Common myeloid progenitor, CD34-positive (primary cell): ENCODE data around the gene KRT84.

Experiments
- CTCF ChIA-PET: fragments of 350-600 bp; sonication (Branson Sonifier 250); formaldehyde crosslinking; loops from one replicate; lab custom pipeline; 2021; ENCODE audit warnings: antibody characterized with exemption; lab: Charles Lee
- POLR2A ChIA-PET: fragments of 350-600 bp; sonication (Branson Sonifier 250); formaldehyde crosslinking; loops from one replicate; lab custom pipeline; 2021; ENCODE audit warnings: antibody characterized with exemption; lab: Charles Lee
- DNase-seq, 3 donors: peaks; one replicate each; pipeline versions ENCODE4 v3.0.0 to v3.0.0-alpha.2; 2013
- H3K27ac ChIP-seq, 2 experiments: 1 replicate in 1 of 2; 2 replicates in 1 of 2; pipeline ENCODE4 v1.7.0; 2013; ENCODE audit warnings: inconsistent platforms in 2 of 2, low read length in 2 of 2, mild to moderate bottlenecking in 2 of 2, low read depth in 1 of 2, moderate library complexity in 1 of 2; ENCODE audit not compliant: severe bottlenecking in 2 of 2, insufficient read depth in 1 of 2, poor library complexity in 1 of 2
- H3K27me3 ChIP-seq, 5 experiments: replicated peaks in 2 of 5; 1 replicate in 3 of 5; 2 replicates in 2 of 5; pipeline versions ENCODE4 v1.6.1 to v1.7.0; 2013; ENCODE audit warnings: low read length in 4 of 5, mild to moderate bottlenecking in 2 of 5, moderate library complexity in 2 of 5, inconsistent platforms in 1 of 5; ENCODE audit not compliant: insufficient read depth in 5 of 5, control insufficient read depth in 4 of 5
- H3K36me3 ChIP-seq, 4 experiments: 1 replicate in 2 of 4; 2 replicates in 2 of 4; pipeline versions ENCODE4 v1.6.1 to v1.7.0; 2013; ENCODE audit warnings: low read length in 3 of 4, control low read depth in 1 of 4, mild to moderate bottlenecking in 1 of 4; ENCODE audit not compliant: control insufficient read depth in 4 of 4, insufficient read depth in 4 of 4
- H3K4me1 ChIP-seq, 4 experiments: 1 replicate in 3 of 4; 2 replicates in 1 of 4; pipeline versions ENCODE4 v1.6.1 to v1.7.1; 2013; ENCODE audit warnings: low read length in 3 of 4, mild to moderate bottlenecking in 3 of 4, control low read depth in 1 of 4, inconsistent platforms in 1 of 4, moderate library complexity in 1 of 4; ENCODE audit not compliant: control insufficient read depth in 4 of 4, insufficient read depth in 4 of 4; ENCODE audit errors: control extremely low read depth in 1 of 4
- H3K4me3 ChIP-seq, 7 experiments: 1 replicate in 4 of 7; 2 replicates in 3 of 7; pipeline versions ENCODE4 v1.5.1 to v1.7.0; 2013; ENCODE audit warnings: mild to moderate bottlenecking in 7 of 7, low read length in 6 of 7, moderate library complexity in 6 of 7, inconsistent platforms in 2 of 7, low read depth in 2 of 7, control low read depth in 1 of 7; ENCODE audit not compliant: insufficient read depth in 4 of 7, control insufficient read depth in 1 of 7; ENCODE audit errors: extremely low read depth in 1 of 7
- H3K9me3 ChIP-seq, 5 experiments: 1 replicate in 4 of 5; 2 replicates in 1 of 5; pipeline versions ENCODE4 v1.6.1 to v1.7.1; 2013; ENCODE audit warnings: low read length in 4 of 5, mild to moderate bottlenecking in 2 of 5, inconsistent platforms in 1 of 5, low read depth in 1 of 5, moderate library complexity in 1 of 5; ENCODE audit not compliant: control insufficient read depth in 4 of 5, insufficient read depth in 2 of 5; ENCODE audit errors: control extremely low read depth in 1 of 5
- WGBS: methylation state at CpG from one replicate; pipeline ENCODE4 v1.1.5; 2013; ENCODE audit not compliant: insufficient coverage; 5-methylcytosine and 5-hydroxymethylcytosine counted together

The KRT84 gene

GRCh38 chr12:52427083-52427482 is 41.6 kb upstream of the KRT84 start:
- WGBS = no CpG with 5 or more reads among the region's 1 CpG
- ChIA-PET CTCF (interaction anchor here (1.3 to 2.9 kb wide), 4 partner anchors 9 to 14 kb away, joined by 3 to 9 read pairs (median 4); no protein-coding TSS in a partner anchor), POLR2A (no interaction called here)
- Histone ChIP-seq H3K27me3 (peaks cover 0 to 35% (median 12%) of the 10 kb centered on the region in 5 experiments), H3K36me3 (no peaks in the 10 kb centered on the region), H3K4me1 (no peaks in the 10 kb centered on the region), H3K4me3 (no peak overlapping the region), H3K9me3 (no peaks in the 10 kb centered on the region), H3K27ac (no peak overlapping the region)
- DNase-seq = no peak

GRCh38 chr12:52426034-52426433 is 40.6 kb upstream of the KRT84 start:
- Histone ChIP-seq H3K27me3 (peaks cover 0 to 27% (median 19%) of the 10 kb centered on the region in 5 experiments), H3K36me3 (no peaks in the 10 kb centered on the region), H3K27ac (no peak overlapping the region), H3K9me3 (no peaks in the 10 kb centered on the region), H3K4me1 (no peaks in the 10 kb centered on the region), H3K4me3 (no peak overlapping the region)
- no peak for DNase-seq
- CTCF ChIA-PET = interaction anchor here (2.9 kb wide), 1 partner anchor 13 kb away, joined by 9 read pairs; no protein-coding TSS in a partner anchor
- POLR2A ChIA-PET = no interaction called here
- 95% methylated on average over 2 of the region's 2 CpGs for WGBS

- Histone ChIP-seq H3K36me3 (no peaks in the 10 kb centered on the region), H3K4me3 (no peak overlapping the region), H3K4me1 (no peaks in the 10 kb centered on the region), H3K9me3 (no peaks in the 10 kb centered on the region), H3K27me3 (peaks cover 0 to 25% (median 17%) of the 10 kb centered on the region in 5 experiments), H3K27ac (no peak overlapping the region)
- whole genome bisulfite sequencing = 85% methylated on average over 5 of the region's 5 CpGs
- ChIA-PET POLR2A (no interaction called here), CTCF (interaction anchor here (2.9 kb wide), 1 partner anchor 12 kb away, joined by 9 read pairs; no protein-coding TSS in a partner anchor)
- DNase-seq = no peak
Measured at GRCh38 chr12:52425466-52425865, 40.0 kb upstream of the KRT84 start.

GRCh38 chr12:52423661-52424500 is 38.4 kb upstream of the KRT84 start:
- H3K27ac ChIP-seq = no peak overlapping the region
- peaks cover 0 to 17% (median 9%) of the 10 kb centered on the region in 5 experiments for H3K27me3 ChIP-seq
- no peaks in the 10 kb centered on the region for H3K4me1 ChIP-seq
- no peaks in the 10 kb centered on the region for H3K9me3 ChIP-seq
- POLR2A ChIA-PET = no interaction called here
- no peaks in the 10 kb centered on the region for H3K36me3 ChIP-seq
- no peak for DNase-seq
- WGBS = 89% methylated on average over 10 of the region's 11 CpGs
- no peak overlapping the region for H3K4me3 ChIP-seq
- CTCF ChIA-PET = no interaction called here

GRCh38 chr12:52423035-52423434 is 37.6 kb upstream of the KRT84 start:
- Histone ChIP-seq H3K9me3 (no peaks in the 10 kb centered on the region), H3K27ac (no peak overlapping the region), H3K27me3 (peaks cover 0 to 14% (median 4%) of the 10 kb centered on the region in 5 experiments), H3K4me1 (no peaks in the 10 kb centered on the region), H3K36me3 (no peaks in the 10 kb centered on the region), H3K4me3 (no peak overlapping the region)
- 83% methylated on average over 6 of the region's 6 CpGs for WGBS
- no peak for DNase-seq
- ChIA-PET POLR2A (no interaction called here), CTCF (no interaction called here)

- POLR2A ChIA-PET = no interaction called here
- Histone ChIP-seq H3K4me1 (no peaks in the 10 kb centered on the region), H3K9me3 (no peaks in the 10 kb centered on the region), H3K36me3 (no peaks in the 10 kb centered on the region), H3K27me3 (peaks cover 0 to 16% (median 6%) of the 10 kb centered on the region in 5 experiments), H3K27ac (no peak overlapping the region), H3K4me3 (no peak overlapping the region)
- CTCF ChIA-PET = no interaction called here
- no CpG with 5 or more reads among the region's 1 CpG for WGBS
- DNase-seq = no peak
Measured at GRCh38 chr12:52419656-52420055, 34.2 kb upstream of the KRT84 start.

GRCh38 chr12:52418576-52419110 is 33.2 kb upstream of the KRT84 start:
- CTCF ChIA-PET = interaction anchor here (1.4 kb wide), 1 partner anchor 9 kb away, joined by 5 read pairs; no protein-coding TSS in a partner anchor
- Histone ChIP-seq H3K9me3 (no peaks in the 10 kb centered on the region), H3K4me3 (no peak overlapping the region), H3K36me3 (no peaks in the 10 kb centered on the region), H3K27ac (no peak overlapping the region), H3K4me1 (no peaks in the 10 kb centered on the region), H3K27me3 (peaks cover 0 to 16% (median 6%) of the 10 kb centered on the region in 5 experiments)
- POLR2A ChIA-PET = no interaction called here
- WGBS = 92% methylated on average over 4 of the region's 4 CpGs
- no peak for DNase-seq
